Activated CD4-positive, alpha-beta T cell treated with anti-CD3 and anti-CD28 coated beads for 48 hours (primary cell): ENCODE data around the gene GALNT13.

Experiments used
- DNase-seq: peaks from one replicate; pipeline ENCODE4 v3.0.0-alpha.2; 2020

The GALNT13 gene

GRCh38 chr2:154495455-154495868 is 623.7 kb downstream of the GALNT13 start:
- no peak for DNase-seq

GRCh38 chr2:154497019-154497418 is 625.3 kb downstream of the GALNT13 start:
- DNase-seq = no peak
